K562 (cell line): ENCODE results near the gene SLCO2B1. TPM values are rescaled to one million over a fixed set of nuclear protein-coding genes. Genes with fewer than 3 reads are reported as not detected.

ENCODE experiments used
- ATAC-seq: fragments of 200-7000 bp; cut with Tn5 transposase; 3 replicates; pipeline ENCODE4 v1.9.1; 2020; ENCODE audit warnings: moderate library complexity
- BruUV-seq: library from RNA; stranded (reverse); fragments of 400-500 nt; replicated peaks from 2 replicates; lab custom pipeline; 2021; lab: Mats Ljungman, UMichigan
- CTCF ChIA-PET: fragments of 300-600 bp; formaldehyde crosslinking; extraction: SDS; loops from one replicate; lab custom pipeline; 2021; ENCODE audit warnings: low intra/inter-chr PET ratio; lab: Yijun Ruan, JAX
- POLR2A ChIA-PET: fragments of 300-600, 350-650 bp; sonication (Branson Sonifier 250); formaldehyde crosslinking; extraction: SDS; loops from one replicate; lab custom pipeline; 2021; ENCODE audit warnings: antibody characterized with exemption, inconsistent platforms; lab: Yijun Ruan, JAX
- DNase-seq, 4 experiments: peaks; one replicate each; pipeline versions ENCODE4 v3.0.0 to v3.0.0-alpha.2; 2011 to 2018; ENCODE audit warnings: low spot score in 3 of 4, mixed read lengths in 3 of 4; ENCODE audit errors: extremely low read depth in 1 of 4
- FAIRE-seq: peaks from 2 replicates; lab custom pipeline; 2011; peaks lifted over from hg19 to GRCh38; lab: Jason Lieb, UNC
- H2AFZ ChIP-seq: 2 replicates; pipeline ENCODE4 v1.6.0; 2011; ENCODE audit warnings: low read depth, low read length, control low read depth, inconsistent platforms
- H3K27ac ChIP-seq: fragments of 200-600 bp; 3 replicates; pipeline ENCODE4 v1.8.0; 2011; ENCODE audit warnings: low read depth, mild to moderate bottlenecking, control low read depth, inconsistent platforms, low read length, moderate library complexity, mixed read lengths; ENCODE audit errors: extremely low read depth
- H3K27me3 ChIP-seq, 2 experiments: fragments of 300-600 bp in 1 of 2; 2 replicates in 1 of 2; 3 replicates in 1 of 2; pipeline versions ENCODE4 v1.6.0 to v1.8.0; 2011; ENCODE audit warnings: inconsistent platforms in 2 of 2, low read length in 2 of 2, mild to moderate bottlenecking in 1 of 2, mixed read lengths in 1 of 2, moderate library complexity in 1 of 2; ENCODE audit not compliant: control insufficient read depth in 2 of 2, insufficient read depth in 2 of 2
- H3K36me3 ChIP-seq: fragments of 300-600 bp; 3 replicates; pipeline ENCODE4 v1.8.0; 2011; ENCODE audit warnings: mild to moderate bottlenecking, low read length, inconsistent platforms; ENCODE audit not compliant: control insufficient read depth, insufficient read depth
- H3K4me1 ChIP-seq, 2 experiments: fragments of 200-600 bp in 1 of 2; replicated peaks in 1 of 2; 2 replicates in 1 of 2; 3 replicates in 1 of 2; pipeline versions ENCODE4 v1.5.1 to v1.8.0; 2011; ENCODE audit warnings: inconsistent platforms in 2 of 2, low read length in 2 of 2, mild to moderate bottlenecking in 1 of 2, mixed read lengths in 1 of 2, moderate library complexity in 1 of 2; ENCODE audit not compliant: control insufficient read depth in 2 of 2, insufficient read depth in 2 of 2
- H3K4me2 ChIP-seq: 2 replicates; pipeline ENCODE4 v1.6.1; 2011; ENCODE audit warnings: low read length, control low read depth, inconsistent platforms, mixed read lengths; ENCODE audit not compliant: insufficient read depth
- H3K4me3 ChIP-seq: fragments of 200-600 bp; sonication (generic), shearing (Covaris generic); 2 replicates; pipeline ENCODE4 v1.5.1; 2016; ENCODE audit warnings: control low read depth, inconsistent platforms
- H3K79me2 ChIP-seq: fragments of 200-600 bp; 3 replicates; pipeline ENCODE4 v1.8.0; 2011; ENCODE audit warnings: low read length, inconsistent platforms; ENCODE audit not compliant: control insufficient read depth, insufficient read depth
- H3K9ac ChIP-seq, 2 experiments: 2 replicates each; pipeline versions ENCODE4 v1.6.0 to v1.6.1; 2011; ENCODE audit warnings: low read depth in 2 of 2, low read length in 2 of 2, control low read depth in 1 of 2, inconsistent platforms in 1 of 2, mild to moderate bottlenecking in 1 of 2, mixed read lengths in 1 of 2; ENCODE audit not compliant: insufficient read depth in 1 of 2
- H3K9me1 ChIP-seq: one replicate; pipeline ENCODE4 v1.6.0; 2011; ENCODE audit warnings: inconsistent platforms, mild to moderate bottlenecking, low read length, moderate library complexity; ENCODE audit not compliant: control insufficient read depth, insufficient read depth
- H3K9me3 ChIP-seq: replicated peaks from 2 replicates; pipeline ENCODE4 v1.5.1; 2011; ENCODE audit warnings: low read depth, low read length, inconsistent platforms; ENCODE audit not compliant: control insufficient read depth, insufficient read depth
- H4K20me1 ChIP-seq: replicated peaks from 2 replicates; pipeline ENCODE4 v1.6.1; 2011; ENCODE audit warnings: low read length, inconsistent platforms, mixed read lengths; ENCODE audit not compliant: control insufficient read depth, insufficient read depth
- BRF1 ChIP-seq: IDR thresholded peaks from 3 replicates; pipeline ENCODE4 v1.6.1; 2011; ENCODE audit warnings: borderline replicate concordance, mild to moderate bottlenecking; ENCODE audit not compliant: insufficient read length; ENCODE audit errors: extremely low read depth
- CBFB ChIP-seq: sonication (generic); formaldehyde crosslinking; IDR thresholded peaks from 2 replicates; pipeline ENCODE4 v1.4.0; 2020; ENCODE audit warnings: mild to moderate bottlenecking, missing genetic modification reagents
- CHD4 ChIP-seq: fragments of 200-600 bp; sonication (generic); IDR thresholded peaks from 3 replicates; pipeline ENCODE4 v1.6.1; 2012; ENCODE audit warnings: low read depth, mild to moderate bottlenecking, mixed read lengths, low read length, inconsistent platforms; ENCODE audit not compliant: insufficient read depth, insufficient replicate concordance, poor library complexity, severe bottlenecking
- MAFF ChIP-seq: IDR thresholded peaks from 2 replicates; pipeline ENCODE4 v1.6.1; 2012; ENCODE audit warnings: low read length, improper control_type of control experiment
- MEF2D ChIP-seq: conservative IDR thresholded peaks from 2 replicates; pipeline ENCODE4 v1.6.1; 2016; ENCODE audit warnings: low read depth, missing genetic modification characterization, missing compliant biosample characterization
- MEIS2 ChIP-seq: fragments of 450-650 bp; IDR thresholded peaks from 2 replicates; pipeline ENCODE4 v1.6.1; 2014; ENCODE audit warnings: mild to moderate bottlenecking; ENCODE audit not compliant: partially characterized antibody
- NCOA4 ChIP-seq: fragments of 450-650 bp; IDR thresholded peaks from 2 replicates; pipeline ENCODE4 v1.6.1; 2018; ENCODE audit warnings: mild to moderate bottlenecking; ENCODE audit not compliant: partially characterized antibody
- POLR2G ChIP-seq: fragments of 200-400 bp; formaldehyde crosslinking; IDR thresholded peaks from 2 replicates; pipeline ENCODE4 v1.6.1; 2017; ENCODE audit warnings: low read depth, mild to moderate bottlenecking, antibody characterized with exemption, low read length, moderate library complexity
- SAFB2 ChIP-seq: fragments of 200-400 bp; formaldehyde crosslinking; IDR thresholded peaks from 2 replicates; pipeline ENCODE4 v1.6.1; 2018; ENCODE audit warnings: borderline replicate concordance, low read length, low read depth, moderate library complexity; ENCODE audit not compliant: severe bottlenecking
- SMAD2 ChIP-seq: fragments of 150-350 bp; IDR thresholded peaks from 2 replicates; pipeline ENCODE4 v1.6.1; 2014; ENCODE audit warnings: low read depth, mild to moderate bottlenecking, low read length
- TOE1 ChIP-seq, 2 experiments: fragments of 450-650 bp in 1 of 2; sonication (generic) in 1 of 2; formaldehyde crosslinking in 1 of 2; IDR thresholded peaks; 2 replicates each; pipeline versions ENCODE4 v1.7.1 to v1.8.0; 2016 to 2022; ENCODE audit warnings: borderline replicate concordance in 2 of 2, mild to moderate bottlenecking in 2 of 2, antibody characterized with exemption in 1 of 2, inconsistent platforms in 1 of 2, low read depth in 1 of 2, missing genetic modification reagents in 1 of 2, moderate library complexity in 1 of 2
- YY1 ChIP-seq, 3 experiments: IDR thresholded peaks; 2 replicates each; pipeline ENCODE4 v1.6.1; 2011; ENCODE audit warnings: low read length in 2 of 3, mild to moderate bottlenecking in 2 of 3, moderate library complexity in 2 of 3, borderline replicate concordance in 1 of 3, control low read depth in 1 of 3, low read depth in 1 of 3; ENCODE audit not compliant: insufficient read depth in 3 of 3, insufficient replicate concordance in 2 of 3, control insufficient read depth in 1 of 3, insufficient read length in 1 of 3; ENCODE audit errors: extremely low read depth in 1 of 3
- ZNF24 ChIP-seq: fragments of 450-650 bp; IDR thresholded peaks from 2 replicates; pipeline ENCODE4 v1.6.1; 2016
- ZNF354B ChIP-seq: fragments of 250-450 bp; sonication (Bioruptor Pico); IDR thresholded peaks from 2 replicates; pipeline ENCODE4 v1.4.0; 2020
- ZZZ3 ChIP-seq: fragments of 450-650 bp; IDR thresholded peaks from 2 replicates; pipeline ENCODE4 v1.6.1; 2016; ENCODE audit warnings: antibody characterized with exemption, mild to moderate bottlenecking, moderate library complexity
- WGBS: fragments of 100-300 bp; shearing (Covaris generic); methylation state at CpG from one replicate; pipeline ENCODE4 v1.1.6; 2016; ENCODE audit warnings: low coverage, mixed read lengths; ENCODE audit not compliant: insufficient coverage; ENCODE audit errors: missing lambda C conversion rate; 5-methylcytosine and 5-hydroxymethylcytosine counted together
- in situ Hi-C: fragments of 300-500 bp; cut with MboI; formaldehyde crosslinking; loops from 4 replicates; pipeline ENCODE4 v1.15.0; 2018; ENCODE audit warnings: inconsistent platforms, mixed read lengths
- intact Hi-C: fragments of 100-400 bp; cut with micrococcal nuclease; formaldehyde crosslinking; loops from 2 replicates; pipeline ENCODE4 v1.14.2; 2022
- polyA plus RNA-seq, 8 experiments: library from polyadenylated mRNA; depleted of rRNA in 4 of 8; stranded (reverse) in 5 of 8; unstranded in 3 of 8; fragments of >200 nt; fragmentation: Nextera tagmentation in 2 of 8; fragmentation: Illumina TruSeq in 1 of 8; extraction: Ambion mirVana in 2 of 8; extraction: Trizol in 1 of 8; gene quantifications; 2 replicates each; pipeline versions ENCODE4 v1.2.1 to v1.2.3, GENCODE V29; 2011 to 2014; ENCODE audit warnings: inconsistent platforms in 1 of 8, missing spikeins in 1 of 8
- total RNA-seq, 7 experiments: library from RNA; depleted of rRNA in 6 of 7; stranded (reverse); fragments of >200 nt in 6 of 7; fragmentation: Illumina TruSeq in 2 of 7; extraction: Trizol in 2 of 7; gene quantifications; 2 replicates each; pipeline versions ENCODE4 v1.2.1 to v1.2.3, GENCODE V29; 2011 to 2021; ENCODE audit warnings: low replicate concordance in 1 of 7
- TF ChIP-seq, protein P1 (sequence below): sonication (generic); formaldehyde crosslinking; IDR thresholded peaks from 2 replicates; pipeline ENCODE4 v1.8.0; 2022; ENCODE audit warnings: missing genetic modification reagents, mild to moderate bottlenecking, borderline replicate concordance
- TF ChIP-seq, protein P2 (sequence below): sonication (generic); formaldehyde crosslinking; IDR thresholded peaks from 2 replicates; pipeline ENCODE4 v1.8.1; 2023; ENCODE audit warnings: mild to moderate bottlenecking, missing genetic modification reagents

The SLCO2B1 gene
- total and polyA plus RNA-seq, 9 of the 15 experiments (the other 6 are each of a cell fraction or from before 2014, with no cell fraction given) = 0.70 to 14.7 (median 7.6) TPM

DNA sequence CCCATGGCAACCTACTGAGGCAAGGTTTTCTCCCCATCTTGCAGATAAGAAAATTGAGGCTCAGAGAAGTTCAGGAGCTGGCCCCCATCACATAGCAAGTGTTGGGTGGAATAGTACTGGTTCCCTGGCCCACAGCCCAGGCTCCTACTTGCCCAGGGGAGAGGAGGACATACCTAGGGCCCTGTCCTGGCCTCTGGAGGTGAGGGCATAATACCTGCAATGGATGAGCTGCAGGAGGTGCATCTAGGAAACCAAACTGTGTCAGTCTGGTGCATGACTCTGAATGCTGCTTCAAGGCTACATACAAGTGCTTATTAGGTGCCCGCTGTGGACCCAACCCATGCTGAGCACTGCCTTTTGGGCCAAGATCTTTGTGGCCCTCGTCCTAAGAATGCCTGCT lies 49.6 kb downstream of the SLCO2B1 start:
- H3K9ac ChIP-seq = no peak overlapping the region
- H3K4me2 ChIP-seq = no peak overlapping the region
- intact Hi-C loops = no loop called here
- no TSS peak for BruUV-seq
- ChIA-PET POLR2A (no interaction called here), CTCF (interaction anchor here (0.6 kb wide), 1 partner anchor 25 kb away, joined by 3 read pairs; no protein-coding TSS in a partner anchor)
- H3K27ac ChIP-seq = no peak overlapping the region
- no peaks in the 10 kb centered on the region for H3K9me1 ChIP-seq
- no peaks in the 10 kb centered on the region; a peak in 1 of 5 replicates for H3K27me3 ChIP-seq
- no peaks in the 10 kb centered on the region for H3K4me1 ChIP-seq
- no peak for ATAC-seq
- WGBS = 59% methylated on average over 2 of the region's 2 CpGs
- in situ Hi-C loops = loop anchor here (5.0 to 10.0 kb wide), 2 partner anchors 56 to 173 kb away; no protein-coding TSS in a partner anchor
- FAIRE-seq = no peak
- no peak overlapping the region for H2AFZ ChIP-seq
- H3K36me3 ChIP-seq = no peaks in the 10 kb centered on the region
- 0 out of 2 replicates have a peak, but pooled peaks cover 7% of the 10 kb centered on the region for H4K20me1 ChIP-seq
- H3K79me2 ChIP-seq = no peaks in the 10 kb centered on the region
- H3K9me3 ChIP-seq = no peaks in the 10 kb centered on the region
- H3K4me3 ChIP-seq = no peak overlapping the region
- DNase-seq = no peak
- TF ChIP-seq TOE1 (IDR thresholded peaks at IDR 0.05; ENCODE audit: borderline replicate concordance) = no peak
- no peak for TF ChIP-seq TOE1 (CRISPR knock-in tag; IDR thresholded peaks at IDR 0.05; ENCODE audit: borderline replicate concordance, low read depth)
- TF ChIP-seq YY1 (IDR thresholded peaks at IDR 0.05; ENCODE audit: borderline replicate concordance in 1 of 3, control insufficient read depth in 1 of 3, extremely low read depth in 1 of 3, insufficient read depth in 3 of 3, insufficient read length in 1 of 3, insufficient replicate concordance in 2 of 3, low read depth in 1 of 3, low read length in 2 of 3) = no peak
- no peak for TF ChIP-seq SAFB2
- no peak for TF ChIP-seq ZNF24
- TF ChIP-seq ZNF354B = no peak
- TF ChIP-seq, protein P1, sequence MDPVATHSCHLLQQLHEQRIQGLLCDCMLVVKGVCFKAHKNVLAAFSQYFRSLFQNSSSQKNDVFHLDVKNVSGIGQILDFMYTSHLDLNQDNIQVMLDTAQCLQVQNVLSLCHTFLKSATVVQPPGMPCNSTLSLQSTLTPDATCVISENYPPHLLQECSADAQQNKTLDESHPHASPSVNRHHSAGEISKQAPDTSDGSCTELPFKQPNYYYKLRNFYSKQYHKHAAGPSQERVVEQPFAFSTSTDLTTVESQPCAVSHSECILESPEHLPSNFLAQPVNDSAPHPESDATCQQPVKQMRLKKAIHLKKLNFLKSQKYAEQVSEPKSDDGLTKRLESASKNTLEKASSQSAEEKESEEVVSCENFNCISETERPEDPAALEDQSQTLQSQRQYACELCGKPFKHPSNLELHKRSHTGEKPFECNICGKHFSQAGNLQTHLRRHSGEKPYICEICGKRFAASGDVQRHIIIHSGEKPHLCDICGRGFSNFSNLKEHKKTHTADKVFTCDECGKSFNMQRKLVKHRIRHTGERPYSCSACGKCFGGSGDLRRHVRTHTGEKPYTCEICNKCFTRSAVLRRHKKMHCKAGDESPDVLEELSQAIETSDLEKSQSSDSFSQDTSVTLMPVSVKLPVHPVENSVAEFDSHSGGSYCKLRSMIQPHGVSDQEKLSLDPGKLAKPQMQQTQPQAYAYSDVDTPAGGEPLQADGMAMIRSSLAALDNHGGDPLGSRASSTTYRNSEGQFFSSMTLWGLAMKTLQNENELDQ (CRISPR knock-in tag) = no peak
- no peak for TF ChIP-seq CHD4
- TF ChIP-seq CBFB (CRISPR knock-in tag) = no peak
- no peak for TF ChIP-seq MAFF
- no peak for TF ChIP-seq SMAD2
- TF ChIP-seq MEIS2 = no peak
- TF ChIP-seq BRF1 = no peak
- no peak for TF ChIP-seq ZZZ3
- no peak for TF ChIP-seq MEF2D (tag)
- TF ChIP-seq POLR2G = no peak
- TF ChIP-seq, protein P2, sequence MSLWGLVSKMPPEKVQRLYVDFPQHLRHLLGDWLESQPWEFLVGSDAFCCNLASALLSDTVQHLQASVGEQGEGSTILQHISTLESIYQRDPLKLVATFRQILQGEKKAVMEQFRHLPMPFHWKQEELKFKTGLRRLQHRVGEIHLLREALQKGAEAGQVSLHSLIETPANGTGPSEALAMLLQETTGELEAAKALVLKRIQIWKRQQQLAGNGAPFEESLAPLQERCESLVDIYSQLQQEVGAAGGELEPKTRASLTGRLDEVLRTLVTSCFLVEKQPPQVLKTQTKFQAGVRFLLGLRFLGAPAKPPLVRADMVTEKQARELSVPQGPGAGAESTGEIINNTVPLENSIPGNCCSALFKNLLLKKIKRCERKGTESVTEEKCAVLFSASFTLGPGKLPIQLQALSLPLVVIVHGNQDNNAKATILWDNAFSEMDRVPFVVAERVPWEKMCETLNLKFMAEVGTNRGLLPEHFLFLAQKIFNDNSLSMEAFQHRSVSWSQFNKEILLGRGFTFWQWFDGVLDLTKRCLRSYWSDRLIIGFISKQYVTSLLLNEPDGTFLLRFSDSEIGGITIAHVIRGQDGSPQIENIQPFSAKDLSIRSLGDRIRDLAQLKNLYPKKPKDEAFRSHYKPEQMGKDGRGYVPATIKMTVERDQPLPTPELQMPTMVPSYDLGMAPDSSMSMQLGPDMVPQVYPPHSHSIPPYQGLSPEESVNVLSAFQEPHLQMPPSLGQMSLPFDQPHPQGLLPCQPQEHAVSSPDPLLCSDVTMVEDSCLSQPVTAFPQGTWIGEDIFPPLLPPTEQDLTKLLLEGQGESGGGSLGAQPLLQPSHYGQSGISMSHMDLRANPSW (CRISPR knock-in tag) = no peak
- TF ChIP-seq NCOA4 = no peak
